Measurements from ENCODE around the gene KIZ.

The KIZ gene

DNA sequence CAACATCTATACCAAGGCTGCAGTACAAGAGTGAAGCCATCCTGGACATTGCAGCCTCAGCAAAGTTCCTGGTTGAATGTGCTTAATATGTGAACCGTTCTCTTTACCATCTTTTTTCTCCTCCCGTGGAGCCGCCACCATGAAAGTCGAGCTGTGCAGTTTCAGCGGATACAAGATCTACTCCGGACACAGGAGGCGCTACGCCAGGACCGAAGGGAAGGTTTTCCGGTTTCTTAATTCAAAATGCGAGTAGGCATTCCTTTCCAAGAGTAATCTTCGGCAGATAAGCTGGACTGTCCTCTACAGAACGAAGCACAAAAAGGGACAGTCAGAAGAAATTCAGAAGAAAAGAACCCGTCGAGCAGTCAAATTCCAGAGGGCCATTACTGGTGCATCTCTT, 11.3 kb upstream of the KIZ start:
- no peak for TF ChIP-seq CTCF (IDR thresholded peaks at IDR 0.05; ENCODE audit: borderline replicate concordance, insufficient read depth, low read depth, low read length)
- H3K4me3 ChIP-seq (ENCODE audit: low read depth, low read length): no peak overlapping the region

DNA sequence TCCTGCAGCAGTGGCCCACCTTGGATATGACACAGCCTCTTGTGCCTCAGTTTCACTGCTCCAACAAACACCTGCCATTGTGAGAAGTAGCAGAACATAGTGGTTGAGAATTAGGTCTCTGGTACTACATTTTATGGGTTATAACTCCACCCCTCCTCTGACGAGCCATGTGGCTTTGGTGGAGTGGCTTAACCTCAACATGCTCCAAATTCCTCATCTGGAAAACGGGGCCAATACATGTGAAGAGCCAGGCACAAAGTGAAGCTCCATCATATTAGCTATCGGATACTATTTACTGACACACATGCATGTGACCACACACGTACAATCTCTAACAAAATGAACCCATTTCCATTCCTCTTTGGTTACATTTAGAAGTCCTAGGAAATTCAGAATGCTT, 8.4 kb upstream of the KIZ start:
- no peak overlapping the region for H3K4me3 ChIP-seq (ENCODE audit: low read depth, low read length)
- no peak for TF ChIP-seq CTCF (IDR thresholded peaks at IDR 0.05; ENCODE audit: borderline replicate concordance, insufficient read depth, low read depth, low read length)

DNA sequence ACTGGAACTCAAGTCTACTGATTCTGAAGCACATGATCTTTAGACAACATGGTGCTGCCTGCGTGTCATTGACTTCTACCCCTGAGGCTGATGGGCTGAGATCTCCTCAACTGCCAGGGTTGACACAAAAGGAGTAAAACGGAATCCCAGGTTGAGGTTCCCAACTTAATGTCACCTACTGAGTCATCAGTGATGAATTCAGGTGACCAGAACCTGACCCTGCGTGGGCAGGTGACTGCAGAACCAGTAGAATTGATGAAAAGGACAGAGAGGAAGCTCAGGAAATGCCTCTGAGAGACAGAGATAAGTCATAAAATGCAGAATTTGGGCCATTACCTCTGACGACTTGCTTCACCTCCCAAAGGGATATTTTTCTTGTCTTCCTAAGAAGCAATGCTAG, 7.7 kb upstream of the KIZ start:
- no peak overlapping the region for H3K4me3 ChIP-seq (ENCODE audit: low read depth, low read length)
- no peak for TF ChIP-seq CTCF (IDR thresholded peaks at IDR 0.05; ENCODE audit: borderline replicate concordance, insufficient read depth, low read depth, low read length)

DNA sequence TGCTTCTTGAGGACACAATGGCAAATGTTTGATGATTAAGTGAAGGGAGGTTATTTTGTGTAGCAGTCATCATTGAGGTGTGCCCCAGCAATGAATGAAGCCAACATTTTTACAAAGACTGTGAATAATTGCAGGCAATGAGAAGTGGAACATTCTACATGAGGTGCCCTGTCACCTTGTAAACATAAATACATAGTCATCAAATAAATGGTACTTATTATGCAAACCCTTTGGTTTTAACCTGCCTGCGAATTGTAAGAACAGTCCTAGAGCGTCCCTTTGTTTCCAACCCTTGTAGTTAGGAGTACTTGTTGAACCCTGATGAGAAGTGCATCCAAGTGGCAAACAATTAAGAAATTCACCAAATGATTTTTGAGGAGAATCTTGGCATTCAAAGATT, 7.1 kb upstream of the KIZ start:
- no peak overlapping the region for H3K4me3 ChIP-seq (ENCODE audit: low read depth, low read length)
- TF ChIP-seq CTCF (IDR thresholded peaks at IDR 0.05; ENCODE audit: borderline replicate concordance, insufficient read depth, low read depth, low read length): no peak

DNA sequence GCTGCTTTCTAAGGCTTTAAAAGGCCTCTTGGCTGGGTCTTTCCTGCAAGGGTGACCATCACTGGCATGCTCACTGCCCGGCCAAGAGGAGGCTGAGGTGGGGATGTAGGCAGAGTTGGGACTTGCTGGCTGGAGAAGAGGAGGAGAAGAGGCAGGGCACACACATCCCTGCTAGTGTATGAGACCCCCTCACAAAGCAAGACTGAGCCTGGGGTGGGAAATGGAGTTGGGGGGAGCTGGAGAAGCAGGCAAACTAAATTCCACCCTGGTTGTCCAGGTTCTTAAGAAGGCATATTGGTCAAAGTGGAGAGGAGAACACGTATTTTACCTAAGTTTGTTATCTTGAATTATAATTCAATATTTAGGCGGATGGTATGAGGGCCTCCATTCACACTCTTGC, 1.7 kb upstream of the KIZ start:
- no peak overlapping the region for H3K4me3 ChIP-seq (ENCODE audit: low read depth, low read length)
- TF ChIP-seq CTCF (IDR thresholded peaks at IDR 0.05; ENCODE audit: borderline replicate concordance, insufficient read depth, low read depth, low read length): no peak

GRCh38 chr20:21125072-21125848, 622 bp upstream of the KIZ start:
- TF ChIP-seq CTCF (IDR thresholded peaks at IDR 0.05; ENCODE audit: borderline replicate concordance, insufficient read depth, low read depth, low read length): no peak
- peak overlapping the region; percentile 5 for H3K4me3 ChIP-seq (ENCODE audit: low read depth, low read length)

GRCh38 chr20:21126581-21126870, 644 bp downstream of the KIZ start:
- TF ChIP-seq CTCF (IDR thresholded peaks at IDR 0.05; ENCODE audit: borderline replicate concordance, insufficient read depth, low read depth, low read length): no peak
- peak overlapping the region; percentile 66 for H3K4me3 ChIP-seq (ENCODE audit: low read depth, low read length)

All from GM12875 (cell line).